GM23338 (cell line): ENCODE data around the gene CDCA5. TPM values are rescaled to one million over a fixed set of nuclear protein-coding genes. Genes with fewer than 3 reads are reported as not detected.

Experiments used
- ATAC-seq: fragments of 200-7000 bp; cut with Tn5 transposase; 3 replicates; pipeline ENCODE4 v1.9.1; 2020
- DNase-seq: peaks from one replicate; pipeline ENCODE4 v3.0.0-alpha.2; 2015; ENCODE audit warnings: low spot score
- H2AFZ ChIP-seq: fragments of 200-600 bp; sonication (generic); 2 replicates; pipeline ENCODE4 v1.8.0; 2016; ENCODE audit warnings: antibody characterized with exemption, mild to moderate bottlenecking, moderate library complexity
- H3F3A ChIP-seq: fragments of 200-600 bp; sonication (generic); replicated peaks from 2 replicates; pipeline ENCODE4 v1.8.0; 2017; ENCODE audit warnings: antibody characterized with exemption, mixed run types, low read depth
- H3K27ac ChIP-seq: fragments of 200-600 bp; sonication (generic); 2 replicates; pipeline ENCODE4 v1.6.1; 2016; ENCODE audit warnings: low read depth
- H3K27me3 ChIP-seq: fragments of 200-600 bp; sonication (generic); 2 replicates; pipeline ENCODE4 v1.8.0; 2016; ENCODE audit warnings: mild to moderate bottlenecking, mixed run types, moderate library complexity; ENCODE audit not compliant: insufficient read depth
- H3K36me3 ChIP-seq: fragments of 200-600 bp; sonication (generic); 2 replicates; pipeline ENCODE4 v1.8.0; 2016; ENCODE audit warnings: mild to moderate bottlenecking; ENCODE audit not compliant: insufficient read depth
- H3K4me1 ChIP-seq: fragments of 200-600 bp; sonication (generic); 2 replicates; pipeline ENCODE4 v1.8.0; 2016; ENCODE audit warnings: mild to moderate bottlenecking, moderate library complexity; ENCODE audit not compliant: insufficient read depth
- H3K4me2 ChIP-seq: fragments of 200-600 bp; sonication (generic); 2 replicates; pipeline ENCODE4 v1.7.1; 2017; ENCODE audit warnings: mixed run types
- H3K4me3 ChIP-seq: fragments of 200-600 bp; sonication (generic); 2 replicates; pipeline ENCODE4 v1.6.1; 2016; ENCODE audit warnings: mixed run types
- H3K79me2 ChIP-seq: fragments of 200-600 bp; sonication (generic); replicated peaks from 2 replicates; pipeline ENCODE4 v1.8.0; 2017; ENCODE audit warnings: mild to moderate bottlenecking; ENCODE audit not compliant: insufficient read depth
- H3K9me2 ChIP-seq: fragments of 200-600 bp; sonication (generic); 2 replicates; pipeline ENCODE4 v1.8.0; 2017; ENCODE audit not compliant: insufficient read depth
- H4K20me1 ChIP-seq: fragments of 200-600 bp; sonication (generic); replicated peaks from 2 replicates; pipeline ENCODE4 v1.8.0; 2017; ENCODE audit warnings: mild to moderate bottlenecking; ENCODE audit not compliant: insufficient read depth
- H3K27ac Mint-ChIP-seq: 2 replicates; pipeline ENCODE4 v1.8.0; 2020; ENCODE audit warnings: inconsistent platforms, mild to moderate bottlenecking, moderate library complexity, mixed read lengths
- H3K27me3 Mint-ChIP-seq: 3 replicates; pipeline ENCODE4 v1.8.0; 2022; ENCODE audit warnings: low read depth, mild to moderate bottlenecking, moderate library complexity, mixed read lengths, inconsistent platforms; ENCODE audit not compliant: insufficient read depth, poor library complexity
- H3K36me3 Mint-ChIP-seq: 3 replicates; pipeline ENCODE4 v1.8.0; 2021; ENCODE audit warnings: low read depth, mild to moderate bottlenecking, inconsistent platforms, moderate library complexity, mixed read lengths
- H3K4me1 Mint-ChIP-seq: 3 replicates; pipeline ENCODE4 v1.8.0; 2020; ENCODE audit warnings: mild to moderate bottlenecking, inconsistent platforms, mixed read lengths
- H3K4me3 Mint-ChIP-seq: 3 replicates; pipeline ENCODE4 v1.8.0; 2021; ENCODE audit warnings: moderate library complexity, mild to moderate bottlenecking, inconsistent platforms, mixed read lengths
- H3K9me3 Mint-ChIP-seq: 3 replicates; pipeline ENCODE4 v1.8.0; 2020; ENCODE audit warnings: moderate library complexity, mild to moderate bottlenecking, inconsistent platforms, mixed read lengths
- CREB1 ChIP-seq: fragments of 250-450 bp; sonication (Bioruptor Pico); IDR thresholded peaks from 2 replicates; pipeline ENCODE4 v1.5.0; 2020; ENCODE audit warnings: low read depth, mild to moderate bottlenecking, moderate library complexity
- CTCF ChIP-seq, 2 experiments: fragments of 200-600 bp in 1 of 2; sonication (generic) in 1 of 2; conservative IDR thresholded peaks; 2 replicates each; pipeline versions ENCODE4 v1.5.1 to v1.6.1; 2016 to 2017; ENCODE audit warnings: antibody characterized with exemption in 2 of 2, low read depth in 2 of 2, mild to moderate bottlenecking in 2 of 2, moderate library complexity in 1 of 2
- ETS1 ChIP-seq: IDR thresholded peaks from 2 replicates; pipeline ENCODE4 v1.6.1; 2016; ENCODE audit warnings: antibody characterized with exemption
- EZH2phosphoT487 ChIP-seq: fragments of 200-600 bp; sonication (generic); IDR thresholded peaks from one replicate; pipeline ENCODE4 v1.8.1; 2018; ENCODE audit warnings: antibody characterized with exemption; ENCODE audit not compliant: unreplicated experiment
- NANOG ChIP-seq: IDR thresholded peaks from 2 replicates; pipeline ENCODE4 v1.6.1; 2016; ENCODE audit warnings: antibody characterized with exemption, borderline replicate concordance
- POLR2AphosphoS5 ChIP-seq: IDR thresholded peaks from 2 replicates; pipeline ENCODE4 v1.6.1; 2016; ENCODE audit warnings: antibody characterized with exemption, low read depth
- REST ChIP-seq: IDR thresholded peaks from one replicate; pipeline ENCODE4 v1.6.1; 2018; ENCODE audit warnings: antibody characterized with exemption; ENCODE audit not compliant: unreplicated experiment
- STAT1 ChIP-seq: IDR thresholded peaks from one replicate; pipeline ENCODE4 v1.6.1; 2016; ENCODE audit warnings: antibody characterized with exemption; ENCODE audit not compliant: unreplicated experiment
- ZNF114 ChIP-seq: fragments of 250-450 bp; sonication (Bioruptor Pico); IDR thresholded peaks from 2 replicates; pipeline ENCODE4 v1.5.0; 2020; ENCODE audit warnings: mild to moderate bottlenecking, moderate library complexity
- ZNF331 ChIP-seq: fragments of 250-450 bp; sonication (Bioruptor Pico); IDR thresholded peaks from 2 replicates; pipeline ENCODE4 v1.5.0; 2020; ENCODE audit warnings: low read depth, mild to moderate bottlenecking, moderate library complexity
- polyA plus RNA-seq: library from polyadenylated mRNA; unstranded; fragments of >200 nt; fragmentation: Nextera tagmentation; extraction: Ambion mirVana; gene quantifications from 2 replicates; pipeline ENCODE4 v1.2.1, GENCODE V29; 2016
- total RNA-seq: library from RNA; depleted of rRNA; stranded (reverse); fragments of >200 nt; shearing (Covaris generic); gene quantifications from 2 replicates; pipeline ENCODE4 v1.2.3, GENCODE V29; 2014

The CDCA5 gene
- total and polyA plus RNA-seq, 2 experiments from 2014 or later, result 53.3 to 70.9 TPM

- H3K27ac Mint-ChIP-seq, result no peak overlapping the region
- H3K27me3 ChIP-seq, result no peaks in the 10 kb centered on the region
- no peak for ATAC-seq
Measured at GRCh38 chr11:65114538-65115171, 30.8 kb upstream of the CDCA5 start.

GRCh38 chr11:65113839-65114238, 30.0 kb upstream of the CDCA5 start:
- peaks cover 33% of the 10 kb centered on the region for H3K4me1 Mint-ChIP-seq
- DNase-seq, result no peak
- H3F3A ChIP-seq, result peaks cover 23% of the 10 kb centered on the region

More at GRCh38 chr11:65114538-65115171, 30.8 kb upstream of the CDCA5 start:
- TF ChIP-seq STAT1 (no peak), EZH2phosphoT487 (no peak), NANOG (no peak), ZNF114 (no peak), ETS1 (no peak), CREB1 (CRISPR knock-in tag) (no peak)
- no peak for DNase-seq
- H3K36me3 ChIP-seq, result peaks cover 4% of the 10 kb centered on the region; the same call in 1 of the 2 replicates
- peaks cover 2% of the 10 kb centered on the region; the same call in 2 of the 3 replicates for H3K9me3 Mint-ChIP-seq
- no peak overlapping the region for H3K27ac ChIP-seq
- no peaks in the 10 kb centered on the region for H3K9me2 ChIP-seq
- peaks cover 52% of the 10 kb centered on the region for H3K27me3 Mint-ChIP-seq
- peaks cover 33% of the 10 kb centered on the region for H3K4me1 Mint-ChIP-seq
- no peak overlapping the region for H2AFZ ChIP-seq
- 0 out of 3 replicates have a peak overlapping the region, but pooled peaks have one; percentile 96 for H3K4me3 Mint-ChIP-seq
- peaks cover 9% of the 10 kb centered on the region for H3K79me2 ChIP-seq
- peaks cover 43% of the 10 kb centered on the region for H3K36me3 Mint-ChIP-seq
- H3K4me3 ChIP-seq, result no peak overlapping the region
- H3F3A ChIP-seq, result peaks cover 31% of the 10 kb centered on the region
- H4K20me1 ChIP-seq, result peaks cover 5% of the 10 kb centered on the region; the same call in 1 of the 2 replicates
- H3K4me2 ChIP-seq, result no peak overlapping the region
- peaks cover 13% of the 10 kb centered on the region for H3K4me1 ChIP-seq

More at GRCh38 chr11:65113839-65114238, 30.0 kb upstream of the CDCA5 start:
- Histone ChIP-seq H3K36me3 (no peaks in the 10 kb centered on the region), H3K4me1 (peaks cover 13% of the 10 kb centered on the region), H3K9me2 (no peaks in the 10 kb centered on the region), H3K79me2 (peaks cover 8% of the 10 kb centered on the region; the same call in 1 of the 2 replicates), H3K4me2 (peak overlapping the region; percentile 99; the same call in 1 of the 2 replicates), H3K27me3 (no peaks in the 10 kb centered on the region), H3K27ac (no peak overlapping the region), H2AFZ (no peak overlapping the region), H3K4me3 (peak overlapping the region; percentile 99; the same call in 1 of the 2 replicates), H4K20me1 (peaks cover 5% of the 10 kb centered on the region; the same call in 1 of the 2 replicates)
- peaks cover 2% of the 10 kb centered on the region; the same call in 2 of the 3 replicates for H3K9me3 Mint-ChIP-seq
- TF ChIP-seq POLR2AphosphoS5 (no peak), REST (no peak), ZNF331 (CRISPR knock-in tag) (no peak), ETS1 (no peak), STAT1 (no peak), CREB1 (CRISPR knock-in tag) (no peak), CTCF (conservative IDR thresholded peaks at IDR 0.05; ENCODE audit: low read depth in 2 of 2) (no peak)
- peak overlapping the region; percentile 96 for H3K4me3 Mint-ChIP-seq
- peaks cover 35% of the 10 kb centered on the region for H3K36me3 Mint-ChIP-seq
- no peak for ATAC-seq
- H3K27ac Mint-ChIP-seq, result no peak overlapping the region
- peaks cover 52% of the 10 kb centered on the region for H3K27me3 Mint-ChIP-seq
